ENCODE results near the gene ANKRD36.
"Not testable (repeated sequence)": the region's sequence is repeated elsewhere in the genome, so short reads cannot be mapped to it uniquely, and the experiment has no call there.

The ANKRD36 gene

DNA sequence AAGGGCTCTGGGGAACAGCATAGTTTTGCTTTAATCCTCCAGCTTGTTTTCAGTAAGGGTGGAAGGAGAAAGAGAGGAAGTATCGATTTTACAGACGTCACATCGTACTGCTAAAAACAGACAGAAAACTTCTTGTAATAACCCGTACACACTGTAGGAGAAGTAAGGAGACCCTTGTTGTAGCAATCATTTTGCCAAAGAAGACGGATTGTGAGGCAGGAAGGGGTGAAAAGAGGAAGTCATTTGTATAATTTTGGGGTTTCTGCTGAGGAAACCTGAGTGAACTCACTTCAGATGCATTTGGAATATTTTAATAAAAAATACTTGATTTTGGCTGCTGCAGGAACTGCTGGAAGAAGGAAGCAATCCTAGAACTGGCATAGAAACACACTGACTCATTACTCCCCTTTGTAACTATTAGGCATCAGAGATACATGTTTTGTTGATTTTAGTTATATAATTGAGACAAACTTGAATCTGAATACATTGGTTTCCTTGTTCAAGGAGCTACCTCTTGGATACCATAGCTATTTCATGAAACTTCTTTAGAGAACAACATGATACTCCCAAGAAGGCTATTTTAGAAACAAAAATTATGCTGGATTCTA, 89.8 kb downstream of the ANKRD36 start:
- not testable (repeated sequence) for DNase-seq (ENCODE audit: low read depth); H3K4me3 ChIP-seq (ENCODE audit: control insufficient read depth, low read depth, low read length)

DNA sequence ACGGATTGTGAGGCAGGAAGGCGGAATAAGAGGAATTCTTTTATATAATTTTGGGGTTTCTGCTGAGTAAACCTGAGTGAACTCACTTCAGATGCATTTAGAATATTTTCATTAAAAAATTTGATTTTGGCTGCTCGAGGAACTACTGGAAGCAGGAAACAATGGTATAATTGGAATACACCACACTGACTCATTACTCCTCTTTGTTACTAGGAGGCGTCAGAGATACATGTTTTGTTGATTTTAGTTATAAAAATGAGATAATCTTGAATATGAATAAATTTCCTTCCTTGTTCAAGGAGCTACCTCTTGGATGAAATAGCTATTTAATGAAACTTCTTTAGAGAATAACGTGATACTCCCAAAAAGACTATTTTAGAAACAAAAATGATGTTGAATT, 97.4 kb downstream of the ANKRD36 start:
- H3K4me3 ChIP-seq (ENCODE audit: control insufficient read depth, low read depth, low read length), result no peak overlapping the region
- DNase-seq (ENCODE audit: low read depth), result no peak
- no peak for TF ChIP-seq CTCF (IDR thresholded peaks at IDR 0.05; ENCODE audit: control insufficient read depth, insufficient read depth, low read depth, low read length, missing control alignments)

DNA sequence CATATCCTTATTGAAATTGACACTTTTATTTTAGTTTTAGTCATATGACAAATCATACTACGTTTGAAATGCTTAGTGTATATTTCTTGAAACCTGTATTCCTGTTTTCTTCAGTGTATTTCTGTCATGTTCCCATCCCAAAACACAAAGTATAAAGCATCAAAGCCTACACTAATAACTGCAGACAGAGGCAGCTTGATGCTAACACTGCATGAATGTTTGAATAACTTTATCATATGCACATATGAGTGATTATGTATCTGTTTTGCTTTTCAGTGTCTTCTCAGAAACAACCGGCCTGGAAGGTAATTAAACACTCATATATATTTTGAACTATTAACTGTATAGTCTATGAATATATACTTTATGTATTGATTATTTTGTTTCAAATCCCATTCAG, 102.1 kb downstream of the ANKRD36 start:
- not testable (repeated sequence) for DNase-seq (ENCODE audit: low read depth); H3K4me3 ChIP-seq (ENCODE audit: control insufficient read depth, low read depth, low read length)

GRCh38 chr2:97230848-97231585, 118.1 kb downstream of the ANKRD36 start:
- H3K4me3 ChIP-seq (ENCODE audit: control insufficient read depth, low read depth, low read length); DNase-seq (ENCODE audit: low read depth): not testable (repeated sequence)

DNA sequence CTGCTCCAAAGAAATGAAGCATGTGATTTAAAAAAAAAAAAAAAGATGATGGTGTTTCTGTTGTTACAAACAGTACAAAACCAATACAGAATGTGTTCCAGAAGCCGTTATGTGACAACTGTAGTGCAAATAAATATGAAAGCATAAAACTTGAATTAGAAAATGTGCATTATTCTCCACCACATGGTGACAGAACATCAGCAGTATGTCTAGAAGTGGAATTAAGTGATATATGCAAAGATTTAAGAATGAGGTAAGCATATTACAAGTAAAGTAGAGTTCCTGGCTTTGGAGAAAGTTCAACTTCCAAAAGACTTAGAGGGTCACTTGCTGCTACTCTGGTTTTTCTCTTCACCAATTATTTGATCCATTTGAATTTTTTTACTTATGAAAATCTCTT, 120.0 kb downstream of the ANKRD36 start:
- DNase-seq (ENCODE audit: low read depth); H3K4me3 ChIP-seq (ENCODE audit: control insufficient read depth, low read depth, low read length): not testable (repeated sequence)

- DNase-seq (ENCODE audit: low read depth); H3K4me3 ChIP-seq (ENCODE audit: control insufficient read depth, low read depth, low read length): not testable (repeated sequence)
Observed at GRCh38 chr2:97233660-97234295, 120.8 kb downstream of the ANKRD36 start.

- not testable (repeated sequence) for H3K4me3 ChIP-seq (ENCODE audit: control insufficient read depth, low read depth, low read length); DNase-seq (ENCODE audit: low read depth)
Observed at GRCh38 chr2:97261192-97261591, 148.2 kb downstream of the ANKRD36 start.

DNA sequence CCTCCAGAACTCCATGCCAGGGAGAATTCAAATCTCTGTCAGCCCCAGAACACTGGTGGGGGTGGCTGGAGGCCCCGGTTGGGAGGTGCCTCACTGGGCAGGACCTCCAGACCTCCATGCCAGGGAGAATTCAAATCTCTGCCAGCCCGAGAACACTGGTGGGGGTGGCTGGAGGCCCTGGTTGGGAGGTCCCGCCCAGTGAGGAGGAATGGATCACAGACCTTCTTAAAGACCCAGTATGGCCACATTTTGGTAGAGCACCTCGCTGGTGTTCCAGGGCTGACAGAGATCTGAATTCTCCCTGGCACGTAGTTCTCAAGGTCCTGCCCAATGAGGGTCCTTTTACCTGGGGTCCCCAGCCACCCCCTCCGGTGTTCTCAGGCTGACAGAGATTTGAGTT, 153.5 kb downstream of the ANKRD36 start:
- not testable (repeated sequence) for H3K4me3 ChIP-seq (ENCODE audit: control insufficient read depth, low read depth, low read length); DNase-seq (ENCODE audit: low read depth)

GRCh38 chr2:97267411-97268074, 154.6 kb downstream of the ANKRD36 start:
- H3K4me3 ChIP-seq (ENCODE audit: control insufficient read depth, low read depth, low read length), result no peak overlapping the region
- DNase-seq (ENCODE audit: low read depth), result no peak
- no peak for TF ChIP-seq CTCF (IDR thresholded peaks at IDR 0.05; ENCODE audit: control insufficient read depth, insufficient read depth, low read depth, low read length, missing control alignments)

DNA sequence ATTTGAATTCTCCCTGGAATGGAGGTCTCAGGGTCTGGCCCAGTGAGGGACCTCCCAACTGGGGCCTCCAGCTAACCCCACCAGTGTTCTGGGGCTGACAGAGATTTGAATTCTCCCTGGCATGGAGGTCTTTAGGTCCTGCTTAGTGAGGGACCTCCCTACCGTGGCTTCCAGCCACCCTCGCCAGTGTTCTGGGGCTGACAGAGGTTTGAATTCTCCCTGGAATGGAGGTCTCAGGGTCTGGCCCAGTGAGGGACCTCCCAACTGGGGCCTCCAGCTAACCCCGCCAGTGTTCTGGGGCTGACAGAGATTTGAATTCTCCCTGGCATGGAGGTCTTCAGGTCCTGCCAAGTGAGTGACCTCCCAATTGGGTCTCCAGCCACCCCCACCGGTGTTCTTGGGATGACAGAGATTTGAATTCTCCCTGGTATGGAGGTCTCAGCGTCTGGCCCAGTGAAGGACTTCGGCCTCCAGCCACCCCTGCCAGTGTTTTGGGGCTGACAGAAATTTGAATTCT, 155.2 kb downstream of the ANKRD36 start:
- DNase-seq (ENCODE audit: low read depth); H3K4me3 ChIP-seq (ENCODE audit: control insufficient read depth, low read depth, low read length): not testable (repeated sequence)

GRCh38 chr2:97276232-97276798, 163.4 kb downstream of the ANKRD36 start:
- not testable (repeated sequence) for DNase-seq (ENCODE audit: low read depth); H3K4me3 ChIP-seq (ENCODE audit: control insufficient read depth, low read depth, low read length)

DNA sequence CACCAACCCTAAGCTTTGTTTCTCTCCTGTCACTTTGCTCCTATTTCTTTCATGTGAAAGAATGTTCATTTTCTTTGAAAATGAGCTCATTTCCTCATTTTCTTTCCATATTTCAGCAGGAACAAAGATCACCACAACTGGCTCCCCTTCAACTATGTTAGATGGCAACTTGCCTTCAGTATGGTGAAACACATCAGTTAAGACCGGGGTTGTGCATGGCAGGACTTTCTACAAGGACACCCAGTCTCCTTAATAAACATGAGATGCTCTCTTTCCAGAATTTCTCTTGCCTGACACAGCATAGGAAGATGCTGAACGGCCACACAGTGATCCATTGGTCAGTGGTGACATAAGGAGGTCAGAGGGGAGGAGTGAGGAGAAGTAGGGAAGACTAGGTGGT, 172.2 kb downstream of the ANKRD36 start:
- not testable (repeated sequence) for DNase-seq (ENCODE audit: low read depth); H3K4me3 ChIP-seq (ENCODE audit: control insufficient read depth, low read depth, low read length)

GRCh38 chr2:97293687-97294086, 180.7 kb downstream of the ANKRD36 start:
- not testable (repeated sequence) for H3K4me3 ChIP-seq (ENCODE audit: control insufficient read depth, low read depth, low read length); DNase-seq (ENCODE audit: low read depth)

Data from AG09309 (cell line).